ENCODE measurements around the gene ABHD14A.

Gene ABHD14A

DNA sequence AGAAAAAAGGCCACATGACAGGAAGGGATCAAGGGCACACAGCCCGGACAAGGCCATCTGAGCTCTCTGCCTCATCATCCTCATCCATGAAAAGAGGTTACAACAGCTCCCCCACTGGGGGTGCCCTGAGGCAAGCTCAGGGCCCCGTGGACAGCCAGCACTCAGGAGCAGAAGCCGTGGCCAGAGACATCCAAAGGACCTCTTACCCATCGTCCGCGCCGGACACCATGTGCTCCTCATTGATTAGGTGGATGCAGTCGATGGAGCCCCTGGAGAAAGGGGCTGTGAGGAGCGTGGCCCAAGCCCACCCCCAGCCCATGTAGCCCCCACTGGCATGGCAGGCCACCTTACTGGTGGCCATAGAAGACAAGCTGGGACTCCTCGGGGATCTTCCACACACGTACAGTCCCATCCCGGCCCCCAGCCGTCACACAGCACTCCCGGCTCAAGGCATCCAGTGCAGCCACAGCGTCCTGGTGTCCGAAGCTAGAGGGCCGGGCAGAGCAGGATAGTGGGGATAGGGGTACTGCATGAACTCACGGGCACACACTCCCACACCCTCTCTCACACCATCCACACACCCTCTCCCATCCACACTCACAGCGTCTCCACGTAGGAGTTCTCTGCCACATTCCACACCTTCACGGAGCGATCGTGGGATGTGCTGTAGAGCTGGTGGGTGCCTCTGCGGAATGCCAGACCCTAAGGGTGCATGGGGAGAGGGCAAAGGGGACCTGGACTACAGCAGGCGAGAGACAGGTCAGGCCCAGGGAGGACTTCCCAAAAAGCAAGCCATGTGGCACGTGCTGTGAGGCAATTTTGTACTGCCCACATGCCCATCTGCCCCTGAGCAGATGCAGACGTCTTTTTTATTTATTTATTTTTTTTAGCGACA lies 39.6 kb upstream of the ABHD14A start:
- H3K27ac ChIP-seq: no peak overlapping the region
- H3K36me3 ChIP-seq: peaks cover 14% of the 10 kb centered on the region
- no peaks in the 10 kb centered on the region for H3K4me1 ChIP-seq (ENCODE audit: control insufficient read depth in 1 of 2, insufficient read depth in 1 of 2, low read depth in 1 of 2, low read length in 1 of 2)
- TF ChIP-seq, protein P1, sequence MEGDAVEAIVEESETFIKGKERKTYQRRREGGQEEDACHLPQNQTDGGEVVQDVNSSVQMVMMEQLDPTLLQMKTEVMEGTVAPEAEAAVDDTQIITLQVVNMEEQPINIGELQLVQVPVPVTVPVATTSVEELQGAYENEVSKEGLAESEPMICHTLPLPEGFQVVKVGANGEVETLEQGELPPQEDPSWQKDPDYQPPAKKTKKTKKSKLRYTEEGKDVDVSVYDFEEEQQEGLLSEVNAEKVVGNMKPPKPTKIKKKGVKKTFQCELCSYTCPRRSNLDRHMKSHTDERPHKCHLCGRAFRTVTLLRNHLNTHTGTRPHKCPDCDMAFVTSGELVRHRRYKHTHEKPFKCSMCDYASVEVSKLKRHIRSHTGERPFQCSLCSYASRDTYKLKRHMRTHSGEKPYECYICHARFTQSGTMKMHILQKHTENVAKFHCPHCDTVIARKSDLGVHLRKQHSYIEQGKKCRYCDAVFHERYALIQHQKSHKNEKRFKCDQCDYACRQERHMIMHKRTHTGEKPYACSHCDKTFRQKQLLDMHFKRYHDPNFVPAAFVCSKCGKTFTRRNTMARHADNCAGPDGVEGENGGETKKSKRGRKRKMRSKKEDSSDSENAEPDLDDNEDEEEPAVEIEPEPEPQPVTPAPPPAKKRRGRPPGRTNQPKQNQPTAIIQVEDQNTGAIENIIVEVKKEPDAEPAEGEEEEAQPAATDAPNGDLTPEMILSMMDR (IDR thresholded peaks at IDR 0.05): no peak
- H3K4me3 ChIP-seq (ENCODE audit: low read depth in 1 of 2, low read length in 1 of 2): no peak overlapping the region
- H3K27me3 ChIP-seq: no peaks in the 10 kb centered on the region
- H3K9me3 ChIP-seq: no peaks in the 10 kb centered on the region

DNA sequence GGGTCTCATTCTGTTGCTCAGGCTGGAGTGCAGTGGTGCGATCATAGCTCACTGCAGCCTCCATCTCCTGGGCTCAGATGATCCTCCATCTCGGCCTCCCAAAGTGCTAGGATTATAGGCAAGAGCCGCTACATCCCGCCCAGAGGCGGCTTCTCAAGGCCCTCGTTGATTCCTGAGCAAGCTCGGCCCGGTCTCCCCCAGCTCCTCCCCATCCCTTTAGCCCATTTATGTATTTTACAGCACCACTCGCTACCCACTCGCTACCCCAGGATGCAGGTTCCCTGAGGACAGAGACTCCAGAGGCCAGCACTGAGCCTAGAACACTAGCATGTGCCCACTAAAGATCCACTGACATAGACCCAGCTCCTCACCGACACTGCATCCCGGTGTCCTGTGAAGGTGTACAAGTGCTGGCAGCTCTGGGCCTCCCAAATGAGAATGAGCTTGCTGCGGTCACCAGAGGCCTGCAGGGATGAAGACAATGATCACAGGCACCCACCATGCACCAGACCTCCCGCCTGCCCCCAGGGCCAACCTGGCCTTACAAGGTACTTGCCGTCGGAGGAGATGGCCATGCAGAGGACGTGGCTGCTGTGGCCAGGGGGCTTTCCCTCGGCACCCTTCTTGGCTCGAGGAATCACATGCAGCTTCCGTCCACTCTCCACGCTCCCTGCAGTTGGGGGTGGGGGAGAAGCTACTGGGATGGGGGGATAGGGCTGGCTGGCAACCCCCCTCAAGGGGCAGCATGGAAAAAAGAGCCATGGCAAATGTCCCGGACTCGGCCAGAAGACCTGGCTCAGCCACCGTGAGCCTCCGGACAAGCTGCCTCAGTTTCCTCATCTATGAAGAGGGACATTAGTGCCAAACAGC lies 38.7 kb upstream of the ABHD14A start:
- peaks cover under 1 to 2% of the 10 kb centered on the region in 2 experiments for H3K4me1 ChIP-seq (ENCODE audit: control insufficient read depth in 1 of 2, insufficient read depth in 1 of 2, low read depth in 1 of 2, low read length in 1 of 2)
- peaks cover 14% of the 10 kb centered on the region for H3K36me3 ChIP-seq
- H3K27ac ChIP-seq: no peak overlapping the region
- H3K9me3 ChIP-seq: no peaks in the 10 kb centered on the region
- no peak overlapping the region for H3K4me3 ChIP-seq (ENCODE audit: low read depth in 1 of 2, low read length in 1 of 2)
- H3K27me3 ChIP-seq: no peaks in the 10 kb centered on the region
- TF ChIP-seq, protein P1 (IDR thresholded peaks at IDR 0.05): no peak

- H3K27me3 ChIP-seq: no peaks in the 10 kb centered on the region
- H3K9me3 ChIP-seq: no peaks in the 10 kb centered on the region
- TF ChIP-seq, protein P1 (IDR thresholded peaks at IDR 0.05): no peak
- no peak overlapping the region for H3K27ac ChIP-seq
- H3K36me3 ChIP-seq: peaks cover 14% of the 10 kb centered on the region
- H3K4me3 ChIP-seq (ENCODE audit: low read depth in 1 of 2, low read length in 1 of 2): no peak overlapping the region
- peaks cover 8 to 10% of the 10 kb centered on the region in 2 experiments for H3K4me1 ChIP-seq (ENCODE audit: control insufficient read depth in 1 of 2, insufficient read depth in 1 of 2, low read depth in 1 of 2, low read length in 1 of 2)
Observed at GRCh38 chr3:51937014-51937413, 37.9 kb upstream of the ABHD14A start.

DNA sequence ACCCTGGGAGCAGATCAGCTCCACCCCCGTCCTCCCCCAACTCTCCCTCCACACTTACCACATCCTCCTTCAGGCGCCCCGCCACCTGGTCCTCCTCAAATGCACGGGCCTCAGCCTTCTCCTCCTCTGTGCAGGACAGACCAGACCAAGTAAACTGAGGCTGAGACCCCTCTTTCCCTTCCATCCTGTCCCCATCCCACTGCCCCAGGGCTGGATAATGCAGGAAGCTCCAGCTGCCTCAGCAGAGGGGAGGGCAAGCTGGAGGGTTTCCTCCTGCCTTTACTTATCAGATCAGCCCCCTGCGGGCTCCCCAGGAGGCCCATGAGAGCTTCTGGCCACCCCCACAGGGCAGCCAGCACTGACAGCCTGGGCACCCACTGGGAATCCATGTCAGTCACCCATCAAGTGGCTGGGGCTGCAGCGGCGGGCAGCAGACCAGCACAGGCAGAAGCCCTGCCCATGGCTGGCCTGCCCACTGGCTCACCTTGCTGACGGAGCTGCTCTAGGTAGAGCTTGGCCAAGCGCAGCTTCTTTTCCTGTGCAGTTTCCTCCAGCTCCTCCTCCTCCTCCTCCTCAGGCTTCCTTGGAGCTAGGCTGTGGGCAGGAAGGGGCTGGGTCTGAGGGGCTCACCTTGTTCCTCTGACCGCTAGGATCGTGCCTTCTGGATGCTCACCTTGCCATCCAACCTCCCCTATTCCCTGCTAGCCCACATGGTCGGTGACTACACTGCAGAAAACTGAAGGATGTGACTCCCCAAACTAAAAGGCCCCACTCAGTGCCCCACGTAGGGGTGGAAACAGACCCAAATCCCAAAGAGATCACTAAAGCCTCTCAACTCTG lies 37.0 kb upstream of the ABHD14A start:
- peaks cover 15 to 18% of the 10 kb centered on the region in 2 experiments for H3K4me1 ChIP-seq (ENCODE audit: control insufficient read depth in 1 of 2, insufficient read depth in 1 of 2, low read depth in 1 of 2, low read length in 1 of 2)
- TF ChIP-seq, protein P1 (IDR thresholded peaks at IDR 0.05): no peak
- no peak overlapping the region for H3K27ac ChIP-seq
- H3K4me3 ChIP-seq (ENCODE audit: low read depth in 1 of 2, low read length in 1 of 2): no peak overlapping the region
- H3K36me3 ChIP-seq: peaks cover 14% of the 10 kb centered on the region
- no peaks in the 10 kb centered on the region for H3K27me3 ChIP-seq
- H3K9me3 ChIP-seq: no peaks in the 10 kb centered on the region
